OCI-LY3 (cell line): ENCODE results near the gene FGF11.

Experiments
- H2AFZ ChIP-seq: fragments of 200-600, 300-600 bp; shearing (Covaris generic); 2 replicates; pipeline ENCODE4 v1.6.0; 2014; ENCODE audit warnings: antibody characterized with exemption, low read depth, low read length
- H3K27ac ChIP-seq: fragments of 200-600, 300-600 bp; sonication (generic); 2 replicates; pipeline ENCODE4 v1.5.1; 2014; ENCODE audit warnings: mild to moderate bottlenecking, low read length, moderate library complexity, mixed read lengths
- H3K27me3 ChIP-seq: fragments of 200-600, 300-600 bp; sonication (generic); 2 replicates; pipeline ENCODE4 v1.6.1; 2014; ENCODE audit warnings: low read depth, low read length, mixed read lengths
- H3K36me3 ChIP-seq: fragments of 200-600, 300-600 bp; sonication (generic); replicated peaks from 2 replicates; pipeline ENCODE3; 2014; ENCODE audit warnings: low read depth, low read length, mixed read lengths
- H3K4me1 ChIP-seq: fragments of 300-600, 200-600 bp; sonication (generic); 2 replicates; pipeline ENCODE4 v1.6.1; 2014; ENCODE audit warnings: low read length, mixed read lengths
- H3K4me2 ChIP-seq: fragments of 200-600, 300-600 bp; sonication (generic); 2 replicates; pipeline ENCODE4 v1.6.1; 2014; ENCODE audit warnings: low read length, mixed read lengths
- H3K4me3 ChIP-seq: fragments of 300-600, 200-600 bp; sonication (generic); 2 replicates; pipeline ENCODE4 v1.5.1; 2014; ENCODE audit warnings: antibody characterized with exemption, mild to moderate bottlenecking, low read length, moderate library complexity
- H3K79me2 ChIP-seq: fragments of 300-600, 200-600 bp; shearing (Covaris generic); 2 replicates; pipeline ENCODE4 v1.6.1; 2014; ENCODE audit warnings: mild to moderate bottlenecking, low read length, mixed read lengths
- H3K9ac ChIP-seq: fragments of 300-600, 200-600 bp; shearing (Covaris generic); 2 replicates; pipeline ENCODE4 v1.6.0; 2014; ENCODE audit warnings: mild to moderate bottlenecking, low read length, moderate library complexity
- H3K9me3 ChIP-seq: fragments of 200-600, 300-600 bp; shearing (Covaris generic); 2 replicates; pipeline ENCODE4 v1.6.1; 2014; ENCODE audit warnings: low read length, mixed read lengths; ENCODE audit not compliant: insufficient read depth
- H4K20me1 ChIP-seq: fragments of 200-600, 300-600 bp; sonication (generic); 2 replicates; pipeline ENCODE4 v1.6.1; 2016; ENCODE audit warnings: low read length, mixed read lengths; ENCODE audit not compliant: insufficient read depth
- CTCF ChIP-seq: fragments of 200-600, 300-600 bp; sonication (generic); IDR thresholded peaks from 2 replicates; pipeline ENCODE4 v1.5.1; 2014; ENCODE audit warnings: antibody characterized with exemption, low read length, low read depth
- EZH2phosphoT487 ChIP-seq: fragments of 200-600 bp; shearing (Covaris generic); IDR thresholded peaks from 2 replicates; pipeline ENCODE4 v1.6.1; 2018; ENCODE audit warnings: antibody characterized with exemption, mixed run types, low read depth

The FGF11 gene

DNA sequence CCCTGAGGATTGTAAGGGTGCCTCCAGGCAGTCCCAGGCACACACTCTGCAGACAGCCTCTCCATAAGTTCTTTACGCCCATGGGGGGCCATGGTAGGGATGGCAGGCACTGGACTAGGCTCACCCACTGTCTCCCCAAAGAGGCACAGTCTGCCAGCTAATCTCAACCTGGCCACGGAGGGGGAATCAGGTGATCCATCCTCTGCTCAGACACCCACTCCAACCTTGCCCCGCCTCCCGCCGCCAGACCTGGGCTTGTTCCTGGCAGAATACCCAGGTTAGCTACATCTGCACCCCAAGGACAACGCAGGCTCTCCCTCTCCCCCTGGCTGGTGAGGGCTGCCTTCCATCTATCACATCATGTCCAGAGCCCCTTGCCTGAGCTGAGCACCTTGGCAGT is 30.4 kb upstream of the FGF11 start:
- no peaks in the 10 kb centered on the region for H3K36me3 ChIP-seq
- no peak overlapping the region for H3K27ac ChIP-seq
- no peaks in the 10 kb centered on the region for H3K79me2 ChIP-seq
- H3K4me2 ChIP-seq, result no peak overlapping the region
- H4K20me1 ChIP-seq, result no peaks in the 10 kb centered on the region
- no peak overlapping the region for H2AFZ ChIP-seq
- no peak overlapping the region for H3K4me3 ChIP-seq
- TF ChIP-seq EZH2phosphoT487 (no peak), CTCF (no peak)
- H3K9me3 ChIP-seq, result no peaks in the 10 kb centered on the region
- H3K27me3 ChIP-seq, result peaks cover 5% of the 10 kb centered on the region; the same call in 1 of the 2 replicates
- no peak overlapping the region for H3K9ac ChIP-seq
- peaks cover 5% of the 10 kb centered on the region for H3K4me1 ChIP-seq

- Histone ChIP-seq H3K9me3 (no peaks in the 10 kb centered on the region), H3K79me2 (no peaks in the 10 kb centered on the region), H3K4me3 (no peak overlapping the region), H3K27ac (no peak overlapping the region), H2AFZ (no peak overlapping the region), H3K27me3 (peaks cover 5% of the 10 kb centered on the region; the same call in 1 of the 2 replicates), H3K9ac (no peak overlapping the region), H4K20me1 (no peaks in the 10 kb centered on the region), H3K4me1 (peaks cover 5% of the 10 kb centered on the region), H3K4me2 (no peak overlapping the region), H3K36me3 (no peaks in the 10 kb centered on the region)
- TF ChIP-seq CTCF (no peak), EZH2phosphoT487 (no peak)
Observed at GRCh38 chr17:7409716-7410115, 29.6 kb upstream of the FGF11 start.

- Histone ChIP-seq H3K79me2 (no peaks in the 10 kb centered on the region), H4K20me1 (no peaks in the 10 kb centered on the region), H3K9ac (no peak overlapping the region), H3K9me3 (no peaks in the 10 kb centered on the region), H3K4me1 (peaks cover 1% of the 10 kb centered on the region; the same call in 1 of the 2 replicates), H2AFZ (no peak overlapping the region), H3K4me2 (no peak overlapping the region), H3K27me3 (0 out of 2 replicates have a peak, but pooled peaks cover under 1% of the 10 kb centered on the region), H3K27ac (no peak overlapping the region), H3K36me3 (no peaks in the 10 kb centered on the region), H3K4me3 (no peak overlapping the region)
- TF ChIP-seq EZH2phosphoT487 (no peak), CTCF (no peak)
Observed at GRCh38 chr17:7410634-7411426, 28.5 kb upstream of the FGF11 start.

DNA sequence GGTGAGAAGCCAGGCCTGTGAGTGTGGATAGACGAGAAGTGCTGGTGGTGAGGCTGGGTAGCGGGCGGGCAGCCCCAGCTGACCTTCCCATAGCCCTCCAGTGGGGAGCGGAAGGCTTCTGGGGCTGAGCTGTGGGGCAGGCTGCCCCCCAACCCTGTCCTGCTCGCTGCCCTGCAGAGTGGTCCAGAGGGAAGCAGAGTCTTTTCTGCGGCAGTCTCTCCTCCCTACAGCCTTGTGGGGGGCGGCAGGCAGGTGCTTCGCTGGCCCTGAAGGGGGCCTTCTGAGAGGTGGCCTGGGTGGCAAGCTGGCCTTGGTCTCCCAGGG is 27.9 kb upstream of the FGF11 start:
- H3K27ac ChIP-seq, result no peak overlapping the region
- no peak overlapping the region for H3K4me3 ChIP-seq
- no peaks in the 10 kb centered on the region for H3K79me2 ChIP-seq
- no peaks in the 10 kb centered on the region for H3K36me3 ChIP-seq
- no peaks in the 10 kb centered on the region for H4K20me1 ChIP-seq
- no peak for TF ChIP-seq EZH2phosphoT487
- TF ChIP-seq CTCF, result no peak
- H3K9ac ChIP-seq, result no peak overlapping the region
- no peak overlapping the region for H3K4me2 ChIP-seq
- no peaks in the 10 kb centered on the region for H3K9me3 ChIP-seq
- no peaks in the 10 kb centered on the region for H3K27me3 ChIP-seq
- no peaks in the 10 kb centered on the region for H3K4me1 ChIP-seq
- no peak overlapping the region for H2AFZ ChIP-seq
